Measurements from ENCODE around the gene SPATS1. TPM values are rescaled to one million over a fixed set of nuclear protein-coding genes. Genes with fewer than 3 reads are reported as not detected.
"Not testable (repeated sequence)": the region's sequence is repeated elsewhere in the genome, so short reads cannot be mapped to it uniquely, and the experiment has no call there.

SPATS1 gene
- total RNA-seq, 1 experiment from 2014 or later, result not detected

- Histone ChIP-seq H3K27me3 (replicated peaks) (peaks cover 36% of the 10 kb centered on the region), H3K4me3 (no peak overlapping the region), H3K4me1 (replicated peaks) (no peaks in the 10 kb centered on the region), H3K9me3 (replicated peaks) (no peaks in the 10 kb centered on the region), H3K36me3 (no peaks in the 10 kb centered on the region), H3K27ac (no peak overlapping the region)
- DNase-seq (ENCODE audit: low read depth in 1 of 2, low spot score in 2 of 2), result no peak
Measured at GRCh38 chr6:44339763-44340625, 2.5 kb upstream of the SPATS1 start.

DNA sequence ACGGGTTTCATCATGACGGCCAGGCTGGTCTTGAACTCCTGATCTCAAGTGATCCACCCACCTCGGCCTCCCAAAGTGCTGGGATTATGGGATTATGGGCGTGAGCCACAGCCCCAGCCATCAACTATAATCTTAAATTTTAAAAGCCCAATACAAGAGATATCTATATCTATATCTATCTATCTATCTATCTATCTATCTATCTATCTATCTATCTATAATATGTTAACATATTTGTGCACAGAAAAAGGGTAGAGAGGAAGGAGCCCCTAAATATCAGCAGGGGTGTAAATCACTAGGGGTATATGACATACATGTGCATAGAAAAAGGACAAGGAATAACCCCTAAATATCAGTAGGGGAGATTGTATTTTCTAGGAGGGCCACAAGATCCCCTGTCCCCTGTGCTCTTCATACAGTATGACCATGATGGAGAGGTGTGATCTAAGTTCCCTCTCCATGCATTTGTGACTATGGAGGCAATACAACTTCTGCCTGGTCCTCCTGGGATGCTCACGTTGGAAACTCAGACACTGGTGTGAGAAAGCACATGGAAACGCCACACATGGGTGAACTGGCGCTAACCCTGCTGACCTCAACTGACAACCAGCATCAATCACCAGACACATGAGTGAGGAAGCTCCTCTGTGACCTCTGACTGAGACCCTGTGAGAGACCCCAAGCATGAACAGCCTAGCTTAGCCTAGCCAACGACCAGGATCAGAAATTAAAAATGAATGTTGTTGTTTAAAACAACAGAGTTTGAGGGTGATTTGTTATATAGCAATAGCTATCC is 1.2 kb upstream of the SPATS1 start:
- no peaks in the 10 kb centered on the region for H3K4me1 ChIP-seq (replicated peaks)
- no peak overlapping the region for H3K4me3 ChIP-seq
- H3K27me3 ChIP-seq (replicated peaks), result peaks cover 41% of the 10 kb centered on the region
- H3K9me3 ChIP-seq (replicated peaks), result no peaks in the 10 kb centered on the region
- DNase-seq (ENCODE audit: low read depth in 1 of 2, low spot score in 2 of 2), result no peak
- H3K36me3 ChIP-seq, result no peaks in the 10 kb centered on the region
- H3K27ac ChIP-seq, result no peak overlapping the region

- H3K9me3 ChIP-seq (replicated peaks), result no peaks in the 10 kb centered on the region
- no peak overlapping the region for H3K27ac ChIP-seq
- peaks cover 35% of the 10 kb centered on the region for H3K27me3 ChIP-seq (replicated peaks)
- H3K4me3 ChIP-seq, result no peak overlapping the region
- no peaks in the 10 kb centered on the region for H3K4me1 ChIP-seq (replicated peaks)
- H3K36me3 ChIP-seq, result no peaks in the 10 kb centered on the region
- DNase-seq (ENCODE audit: low read depth in 1 of 2, low spot score in 2 of 2), result no peak
Measured at GRCh38 chr6:44342052-44342451, 398 bp upstream of the SPATS1 start.

DNA sequence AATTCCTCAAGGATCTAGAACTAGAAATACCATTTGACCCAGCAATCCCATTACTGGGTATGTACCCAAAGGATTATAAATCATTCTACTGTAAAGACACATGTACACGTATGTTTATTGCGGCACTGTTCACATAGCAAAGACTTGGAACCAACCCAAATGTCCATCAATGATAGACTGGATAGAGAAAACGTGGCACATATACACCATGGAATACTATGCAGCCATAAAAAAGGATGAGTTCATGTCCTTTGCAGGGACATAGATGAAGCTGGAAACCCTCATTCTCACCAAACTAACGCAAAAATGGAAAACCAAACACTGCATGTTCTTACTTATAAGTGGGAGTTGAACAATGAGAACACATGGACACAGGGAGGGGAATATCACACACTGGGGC is 4.4 kb downstream of the SPATS1 start:
- not testable (repeated sequence) for H3K36me3 ChIP-seq; DNase-seq (ENCODE audit: low read depth in 1 of 2, low spot score in 2 of 2); H3K4me1 ChIP-seq (replicated peaks); H3K9me3 ChIP-seq (replicated peaks); H3K27ac ChIP-seq; H3K4me3 ChIP-seq
- H3K27me3 ChIP-seq (replicated peaks), result peaks cover 32% of the 10 kb centered on the region

- H3K9me3 ChIP-seq (replicated peaks), result no peaks in the 10 kb centered on the region
- no peak for DNase-seq (ENCODE audit: low read depth in 1 of 2, low spot score in 2 of 2)
- H3K27ac ChIP-seq, result no peak overlapping the region
- no peak overlapping the region for H3K4me3 ChIP-seq
- H3K4me1 ChIP-seq (replicated peaks), result no peaks in the 10 kb centered on the region
- no peaks in the 10 kb centered on the region for H3K36me3 ChIP-seq
- peaks cover 6% of the 10 kb centered on the region; the same call in 1 of the 2 replicates for H3K27me3 ChIP-seq (replicated peaks)
Measured at GRCh38 chr6:44349904-44350649, 7.6 kb downstream of the SPATS1 start.

GRCh38 chr6:44350650-44350994 is 8.2 kb downstream of the SPATS1 start:
- not testable (repeated sequence) for H3K27ac ChIP-seq; H3K36me3 ChIP-seq; H3K27me3 ChIP-seq (replicated peaks); H3K4me3 ChIP-seq; H3K4me1 ChIP-seq (replicated peaks); DNase-seq (ENCODE audit: low read depth in 1 of 2, low spot score in 2 of 2); H3K9me3 ChIP-seq (replicated peaks)

DNA sequence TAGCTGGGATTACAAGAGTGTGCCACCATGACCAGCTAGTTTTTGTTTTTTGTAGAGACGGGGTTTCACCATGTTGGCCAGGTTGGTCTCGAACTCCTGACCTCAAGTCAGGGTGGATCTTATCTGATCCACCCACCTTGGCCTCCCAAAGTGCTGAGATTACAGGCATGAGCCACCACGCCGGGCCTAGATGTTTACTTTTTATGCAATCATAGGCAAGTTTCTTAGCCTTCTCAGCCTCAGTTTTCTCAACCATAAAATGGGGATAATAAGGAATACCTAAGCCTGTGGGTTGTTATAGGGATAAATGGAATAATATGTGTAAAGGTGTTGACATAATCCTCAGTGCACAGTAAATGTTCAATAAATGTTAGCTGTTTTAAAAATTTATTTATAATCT is 9.8 kb downstream of the SPATS1 start:
- H3K27ac ChIP-seq, result no peak overlapping the region
- no peaks in the 10 kb centered on the region for H3K36me3 ChIP-seq
- DNase-seq (ENCODE audit: low read depth in 1 of 2, low spot score in 2 of 2), result no peak
- no peaks in the 10 kb centered on the region for H3K9me3 ChIP-seq (replicated peaks)
- no peaks in the 10 kb centered on the region for H3K27me3 ChIP-seq (replicated peaks)
- no peaks in the 10 kb centered on the region for H3K4me1 ChIP-seq (replicated peaks)
- H3K4me3 ChIP-seq, result no peak overlapping the region

- Histone ChIP-seq H3K27ac (no peak overlapping the region), H3K27me3 (replicated peaks) (0 out of 2 replicates have a peak, but pooled peaks cover 2% of the 10 kb centered on the region), H3K9me3 (replicated peaks) (no peaks in the 10 kb centered on the region), H3K4me1 (replicated peaks) (no peaks in the 10 kb centered on the region), H3K4me3 (no peak overlapping the region), H3K36me3 (no peaks in the 10 kb centered on the region)
- DNase-seq (ENCODE audit: low read depth in 1 of 2, low spot score in 2 of 2), result peak in 1 of 2 experiments; percentile 3
Measured at GRCh38 chr6:44353336-44353735, 10.9 kb downstream of the SPATS1 start.

DNA sequence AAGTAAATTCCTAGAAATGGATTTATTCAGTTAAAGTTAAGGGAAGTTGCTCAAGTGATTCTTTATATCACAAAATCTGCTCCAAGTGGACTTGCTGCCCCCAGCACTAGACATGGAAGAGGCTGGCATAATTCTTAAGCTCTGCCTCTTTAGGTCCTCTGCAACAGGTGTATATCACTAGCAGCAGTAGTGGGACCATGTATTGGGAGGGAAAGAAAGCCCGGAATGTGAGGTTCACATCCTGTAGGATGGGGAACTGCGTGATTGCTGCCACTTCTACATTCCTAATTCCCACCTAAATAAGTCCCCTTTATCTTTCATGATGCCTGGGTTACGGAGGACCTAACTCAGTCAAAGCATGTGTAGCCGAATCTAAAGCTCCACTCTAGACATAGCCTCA is 13.2 kb downstream of the SPATS1 start:
- H3K4me1 ChIP-seq (replicated peaks), result no peaks in the 10 kb centered on the region
- H3K4me3 ChIP-seq, result no peak overlapping the region
- peaks cover 9% of the 10 kb centered on the region for H3K27me3 ChIP-seq (replicated peaks)
- no peak overlapping the region for H3K27ac ChIP-seq
- peak in 1 of 2 experiments; percentile 12 for DNase-seq (ENCODE audit: low read depth in 1 of 2, low spot score in 2 of 2)
- H3K36me3 ChIP-seq, result no peaks in the 10 kb centered on the region
- no peaks in the 10 kb centered on the region for H3K9me3 ChIP-seq (replicated peaks)

DNA sequence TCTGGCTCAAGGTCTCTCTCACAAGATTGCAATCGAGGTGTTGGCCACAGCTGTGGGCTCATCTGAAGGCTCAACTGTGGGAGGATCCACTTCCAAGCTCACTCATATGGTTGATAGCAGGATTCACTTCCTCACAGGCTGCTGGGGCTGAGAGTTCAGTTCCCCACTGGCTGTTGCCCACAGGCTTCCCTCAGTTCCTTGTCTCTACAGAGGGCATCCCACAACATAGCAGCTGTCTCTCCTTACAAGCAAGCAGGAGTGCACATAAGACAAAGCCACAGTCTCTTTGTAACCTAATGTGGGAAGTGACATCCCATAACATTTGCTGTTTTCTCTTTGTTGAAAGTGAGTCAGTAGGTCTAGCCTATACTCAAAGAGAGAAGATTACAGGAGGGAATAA is 14.0 kb downstream of the SPATS1 start:
- Histone ChIP-seq H3K36me3 (no peaks in the 10 kb centered on the region), H3K27ac (no peak overlapping the region), H3K4me1 (replicated peaks) (no peaks in the 10 kb centered on the region), H3K27me3 (replicated peaks) (peaks cover 12% of the 10 kb centered on the region), H3K4me3 (no peak overlapping the region), H3K9me3 (replicated peaks) (no peaks in the 10 kb centered on the region)
- DNase-seq (ENCODE audit: low read depth in 1 of 2, low spot score in 2 of 2), result peak in 1 of 2 experiments; percentile 14

GRCh38 chr6:44359973-44360372 is 17.5 kb downstream of the SPATS1 start:
- Histone ChIP-seq H3K27ac (no peak overlapping the region), H3K9me3 (replicated peaks) (no peaks in the 10 kb centered on the region), H3K4me1 (replicated peaks) (no peaks in the 10 kb centered on the region), H3K4me3 (no peak overlapping the region), H3K27me3 (replicated peaks) (peaks cover 26% of the 10 kb centered on the region), H3K36me3 (no peaks in the 10 kb centered on the region)
- DNase-seq (ENCODE audit: low read depth in 1 of 2, low spot score in 2 of 2), result no peak

DNA sequence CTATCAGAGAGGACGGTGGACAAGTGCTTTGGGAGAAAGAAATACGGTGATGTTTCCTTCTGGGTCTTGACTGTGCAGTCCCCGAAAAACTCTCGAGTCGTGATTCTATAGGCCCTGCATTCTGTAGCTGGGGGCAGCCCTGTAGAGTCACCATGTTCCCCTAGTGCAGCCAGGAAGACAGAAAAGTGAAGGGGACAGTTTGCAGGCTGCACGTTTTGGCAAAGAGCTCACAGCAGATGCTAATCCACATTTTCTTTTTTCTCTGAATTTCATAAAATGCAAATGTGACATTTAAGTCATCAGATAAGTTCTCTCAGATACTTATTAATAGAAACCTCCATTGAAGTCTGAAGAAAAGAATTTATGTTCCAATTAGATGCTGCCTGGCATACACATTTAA is 19.5 kb downstream of the SPATS1 start:
- H3K27me3 ChIP-seq (replicated peaks), result peaks cover 26% of the 10 kb centered on the region
- H3K4me3 ChIP-seq, result no peak overlapping the region
- H3K9me3 ChIP-seq (replicated peaks), result no peaks in the 10 kb centered on the region
- DNase-seq (ENCODE audit: low read depth in 1 of 2, low spot score in 2 of 2), result no peak
- H3K27ac ChIP-seq, result no peak overlapping the region
- H3K4me1 ChIP-seq (replicated peaks), result no peaks in the 10 kb centered on the region
- H3K36me3 ChIP-seq, result no peaks in the 10 kb centered on the region

- H3K27ac ChIP-seq, result no peak overlapping the region
- peaks cover 31% of the 10 kb centered on the region for H3K27me3 ChIP-seq (replicated peaks)
- DNase-seq (ENCODE audit: low read depth in 1 of 2, low spot score in 2 of 2), result no peak
Measured at GRCh38 chr6:44363377-44363926, 21.0 kb downstream of the SPATS1 start.

More at GRCh38 chr6:44363377-44363926, 21.0 kb downstream of the SPATS1 start:
- Histone ChIP-seq H3K36me3 (no peaks in the 10 kb centered on the region), H3K4me3 (no peak overlapping the region), H3K9me3 (replicated peaks) (no peaks in the 10 kb centered on the region), H3K4me1 (replicated peaks) (no peaks in the 10 kb centered on the region)
